ENCODE measurements around the gene SLC1A6. TPM values are rescaled to one million over a fixed set of nuclear protein-coding genes. Genes with fewer than 3 reads are reported as not detected.
"Not testable (repeated sequence)": the region's sequence is repeated elsewhere in the genome, so short reads cannot be mapped to it uniquely, and the experiment has no call there.

SLC1A6 gene
- total RNA-seq, 1 donor from 2014 or later: not detected

DNA sequence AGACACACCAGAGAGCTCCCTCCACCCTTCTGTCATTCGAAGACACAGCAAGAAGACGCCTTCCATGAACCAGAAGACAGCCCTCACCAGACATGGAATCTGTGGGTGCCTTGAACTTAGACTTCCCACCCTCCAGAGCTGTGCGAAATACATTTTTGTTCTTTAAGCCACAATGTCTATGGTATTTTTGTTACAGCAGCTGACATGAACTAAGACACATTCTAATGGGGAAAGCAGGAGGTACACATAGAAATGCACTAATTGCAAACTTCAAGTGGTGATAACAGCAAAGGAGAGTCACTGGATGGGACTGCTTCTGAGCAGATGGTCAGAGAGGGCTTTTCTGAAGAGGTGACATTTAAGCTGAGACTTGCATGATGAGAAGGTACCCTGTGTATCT is 22.2 kb downstream of the SLC1A6 start:
- no peak for DNase-seq (ENCODE audit: low read depth in 2 of 2)

- no peak for DNase-seq (ENCODE audit: low read depth in 2 of 2)
Measured at GRCh38 chr19:14954071-14954655, 25.5 kb downstream of the SLC1A6 start.

- no peak for DNase-seq (ENCODE audit: low read depth in 2 of 2)
Measured at GRCh38 chr19:14952767-14953166, 26.9 kb downstream of the SLC1A6 start.

DNA sequence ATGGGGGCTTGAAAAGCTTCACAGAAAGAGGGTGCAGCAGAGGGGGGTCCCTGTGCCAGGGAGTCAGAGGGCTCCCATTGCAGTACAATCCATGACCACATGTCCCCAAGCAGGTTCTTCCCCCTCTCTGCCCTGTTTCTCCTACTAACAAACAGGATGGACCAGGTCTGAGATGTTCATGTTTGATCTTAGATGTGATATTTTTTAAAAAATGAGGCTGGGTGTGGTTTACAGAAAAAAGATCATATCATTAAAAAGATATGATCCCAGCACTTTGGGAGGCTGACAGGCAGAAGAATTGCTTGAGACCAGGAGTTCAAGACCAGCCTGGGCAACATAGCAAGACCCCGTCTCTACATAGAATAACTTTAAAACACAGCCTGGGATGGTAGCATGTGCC is 29.2 kb downstream of the SLC1A6 start:
- no peak for DNase-seq (ENCODE audit: low read depth in 2 of 2)

- DNase-seq (ENCODE audit: low read depth in 2 of 2): no peak
Measured at GRCh38 chr19:14949876-14950275, 29.8 kb downstream of the SLC1A6 start.

GRCh38 chr19:14949413-14949812 is 30.3 kb downstream of the SLC1A6 start:
- not testable (repeated sequence) for DNase-seq (ENCODE audit: low read depth in 2 of 2)

DNA sequence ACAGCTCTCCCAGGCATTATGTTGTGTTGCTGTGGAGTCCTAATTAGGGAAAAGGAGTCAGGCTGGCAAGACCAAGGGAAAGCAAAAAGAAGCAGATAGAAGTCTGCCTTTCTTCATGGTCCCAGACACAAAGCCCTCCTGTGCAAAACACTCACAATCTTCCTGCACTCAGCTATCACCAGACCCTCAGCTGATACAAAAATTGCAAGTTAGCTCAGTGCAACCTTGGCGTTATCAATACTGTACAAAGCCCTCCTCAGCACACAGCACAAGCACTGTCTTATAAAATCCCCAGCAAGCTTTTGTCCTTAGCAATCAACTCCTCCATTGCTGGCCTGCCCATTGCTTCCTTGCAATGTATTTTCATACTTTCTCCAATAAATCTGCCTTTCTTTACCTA is 35.2 kb downstream of the SLC1A6 start:
- no peak for DNase-seq (ENCODE audit: low read depth in 2 of 2)

GRCh38 chr19:14943601-14944000 is 36.1 kb downstream of the SLC1A6 start:
- DNase-seq (ENCODE audit: low read depth in 2 of 2): no peak

DNA sequence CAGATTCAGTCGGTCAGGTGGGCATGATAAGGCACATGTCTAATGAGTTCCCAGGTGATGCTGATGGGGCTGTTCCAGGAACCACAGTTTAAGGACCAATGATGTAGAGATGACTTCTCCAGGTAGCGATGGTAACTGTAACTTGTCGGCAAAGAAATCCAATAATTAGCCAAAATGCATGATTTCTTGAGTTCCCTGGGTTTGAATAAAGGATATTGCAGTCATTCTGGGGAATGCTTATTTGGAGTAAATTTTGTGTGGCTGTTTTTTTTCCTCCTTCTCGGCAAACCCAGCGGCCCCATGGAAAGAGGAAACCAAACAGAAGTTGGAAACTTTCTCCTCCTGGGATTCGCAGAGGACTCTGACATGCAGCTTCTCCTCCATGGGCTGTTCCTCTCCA is 38.5 kb downstream of the SLC1A6 start, which contains the start of gene OR7C2:
Gene OR7C2, plus strand, starts transcription at position 301 of the 400 bp plus-strand sequence. Its CDS starts 0 bp downstream, at position 301.
- DNase-seq (ENCODE audit: low read depth in 2 of 2): no peak

DNA sequence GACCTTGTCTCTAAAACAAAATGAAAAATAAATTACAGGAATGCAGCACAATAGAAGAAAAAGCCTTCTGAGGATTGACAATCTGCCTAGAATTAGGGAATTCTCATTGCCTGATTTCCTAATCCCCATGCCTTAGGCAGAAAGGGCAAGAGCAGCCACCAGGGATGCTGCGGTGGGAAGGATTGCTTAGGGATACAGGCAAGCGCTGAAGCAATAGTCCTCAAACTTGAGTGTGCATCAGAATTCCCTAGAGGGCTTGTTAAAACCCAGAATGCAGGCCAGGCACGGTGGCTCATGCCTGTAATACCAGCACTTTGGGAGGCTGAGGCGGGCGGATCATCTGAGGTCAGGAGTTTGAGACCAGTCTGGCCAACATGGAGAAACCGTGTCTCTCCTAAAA is 39.4 kb downstream of the SLC1A6 start:
- no peak for DNase-seq (ENCODE audit: low read depth in 2 of 2)

- DNase-seq (ENCODE audit: low read depth in 2 of 2): no peak
Measured at GRCh38 chr19:14933506-14933905, 46.2 kb downstream of the SLC1A6 start.

DNA sequence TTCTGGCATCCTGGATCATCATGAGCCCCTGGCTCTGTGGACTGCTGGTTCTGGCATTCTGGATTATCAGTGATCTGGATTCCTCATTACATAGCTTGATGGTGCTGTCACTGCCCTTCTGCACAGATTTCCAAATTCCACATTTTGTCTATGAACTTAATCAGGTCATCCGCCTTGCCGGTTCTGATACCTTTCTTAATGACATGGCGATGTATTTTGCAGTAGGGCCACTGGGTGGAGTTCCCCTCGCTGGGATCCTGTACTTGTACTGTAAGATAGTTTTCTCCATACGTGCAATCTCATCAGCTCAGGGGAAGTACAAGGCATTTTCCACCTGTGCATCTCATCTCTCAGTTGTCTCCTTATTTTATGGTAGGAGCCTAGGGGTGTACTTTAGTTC is 62.8 kb downstream of the SLC1A6 start:
- no peak for DNase-seq (ENCODE audit: low read depth in 2 of 2)

DNA sequence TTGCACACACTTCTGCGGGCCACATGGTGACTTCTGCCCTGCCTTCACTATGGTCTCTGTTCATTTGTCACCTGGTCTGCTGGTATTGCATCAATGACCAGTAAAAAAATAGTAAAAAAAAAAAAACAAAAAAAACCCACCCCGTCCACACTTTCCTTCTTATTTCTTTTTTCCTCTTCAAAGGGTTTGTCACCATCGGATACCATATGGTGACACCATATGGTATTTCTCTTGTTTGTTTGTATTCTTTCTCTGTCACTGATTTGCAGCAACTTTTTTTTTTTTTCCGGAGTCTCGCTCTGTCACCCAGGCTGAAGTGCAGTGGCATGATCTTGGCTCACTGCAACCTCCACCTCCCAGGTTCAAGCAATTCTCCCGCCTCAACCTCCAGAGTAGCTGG is 64.5 kb downstream of the SLC1A6 start:
- no peak for DNase-seq (ENCODE audit: low read depth in 2 of 2)

DNA sequence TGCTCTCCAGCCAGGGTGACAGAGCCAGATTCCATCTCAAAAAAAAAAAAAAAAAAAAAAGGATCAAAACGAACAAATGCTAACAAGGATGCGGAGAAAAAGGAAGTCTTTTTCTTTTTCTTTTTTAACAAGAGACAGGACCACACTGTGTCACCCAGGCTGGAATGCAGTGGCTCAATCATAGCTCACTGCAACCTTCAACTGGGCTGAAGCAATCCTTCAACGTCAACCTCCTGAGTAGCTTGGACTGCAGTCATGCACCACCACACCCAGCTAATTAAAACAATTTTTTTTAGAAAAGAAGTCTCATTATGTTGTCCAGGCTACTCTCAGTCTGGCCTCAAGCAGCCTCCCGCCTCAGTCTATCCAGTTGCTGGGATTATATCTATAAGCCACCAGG is 73.0 kb downstream of the SLC1A6 start:
- DNase-seq (ENCODE audit: low read depth in 2 of 2): no peak

DNA sequence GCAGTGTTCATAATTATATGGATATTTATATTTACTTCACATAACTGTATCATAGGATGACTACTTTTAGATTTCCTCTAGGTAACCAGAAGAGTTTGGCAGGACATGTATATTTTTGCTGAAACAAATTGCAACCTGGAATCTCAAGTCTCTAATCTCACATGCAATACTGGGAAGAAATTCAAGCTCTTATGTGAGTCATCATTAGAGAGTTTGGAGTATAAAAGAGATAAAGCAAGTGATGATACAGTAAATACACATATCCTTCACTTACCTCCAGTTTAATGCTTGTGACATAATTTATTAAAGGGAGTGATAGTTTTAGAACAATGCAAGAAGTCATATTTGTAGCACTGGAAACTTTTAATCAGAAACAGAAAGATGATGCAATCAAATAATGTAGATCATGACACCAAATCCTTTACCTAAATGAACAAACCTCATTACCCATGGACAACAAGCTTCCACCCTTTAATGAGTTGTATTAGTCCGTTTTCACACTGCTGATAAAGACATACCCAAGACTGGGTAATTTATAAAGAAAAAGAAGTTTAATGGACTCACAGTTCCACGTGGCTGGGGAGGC is 77.9 kb downstream of the SLC1A6 start:
- DNase-seq (ENCODE audit: low read depth in 2 of 2): no peak

Other genes starting within 250 kb of the SLC1A6 start
- 0.13 and 0.38 TPM in 2 replicates for gene ADGRE2, start 201.3 kb downstream of the SLC1A6 start, total RNA-seq
- not detected in 2 replicates for gene OR7A5, start 144.7 kb downstream of the SLC1A6 start, total RNA-seq
- gene OR7C1, start 144.7 kb downstream of the SLC1A6 start, total RNA-seq: not detected in 2 replicates
- not detected in 2 replicates for gene OR7A10, start 130.9 kb downstream of the SLC1A6 start, total RNA-seq
- not detected in 2 replicates for gene OR7A17, start 93.7 kb downstream of the SLC1A6 start, total RNA-seq
- not detected in 2 replicates for gene OR7C2, start 38.4 kb downstream of the SLC1A6 start, total RNA-seq
- gene CASP14, start 69.6 kb upstream of the SLC1A6 start, total RNA-seq: not detected in 2 replicates
- gene OR1I1, start 102.3 kb upstream of the SLC1A6 start, total RNA-seq: not detected in 2 replicates
- 7.7 and 15.8 TPM in 2 replicates for gene SYDE1, start 127.5 kb upstream of the SLC1A6 start, total RNA-seq
- gene NOTCH3, start 221.1 kb upstream of the SLC1A6 start, total RNA-seq: 0.13 and 0.89 TPM in 2 replicates

Measured in dermis microvascular lymphatic vessel endothelial cell (primary cell).